Endodermal cell (in vitro differentiated cells): ENCODE results near the gene RSU1. TPM values are rescaled to one million over a fixed set of nuclear protein-coding genes. Genes with fewer than 3 reads are reported as not detected.
"Not testable (repeated sequence)": the region's sequence is repeated elsewhere in the genome, so short reads cannot be mapped to it uniquely, and the experiment has no call there.

Experiments
- DNase-seq: peaks from one replicate; pipeline ENCODE4 v3.0.0-alpha.2; 2017
- H3K27ac ChIP-seq: 2 replicates; pipeline ENCODE4 v1.5.1; 2013; ENCODE audit warnings: mild to moderate bottlenecking, low read depth, low read length, moderate library complexity
- H3K27me3 ChIP-seq: 2 replicates; pipeline ENCODE4 v1.6.1; 2013; ENCODE audit warnings: mild to moderate bottlenecking, low read length, moderate library complexity; ENCODE audit not compliant: insufficient read depth, control insufficient read depth, poor library complexity, severe bottlenecking
- H3K36me3 ChIP-seq: 2 replicates; pipeline ENCODE4 v1.7.0; 2013; ENCODE audit warnings: mild to moderate bottlenecking, low read length, moderate library complexity; ENCODE audit not compliant: control insufficient read depth, insufficient read depth
- H3K4me1 ChIP-seq: one replicate; pipeline ENCODE4 v1.7.0; 2013; ENCODE audit warnings: low read length; ENCODE audit not compliant: control insufficient read depth, insufficient read depth
- H3K4me3 ChIP-seq: 2 replicates; pipeline ENCODE4 v1.5.1; 2013; ENCODE audit warnings: mild to moderate bottlenecking, low read length, moderate library complexity
- H3K9ac ChIP-seq: 2 replicates; pipeline ENCODE4 v1.6.1; 2013; ENCODE audit warnings: mild to moderate bottlenecking, low read length, moderate library complexity; ENCODE audit not compliant: poor library complexity, severe bottlenecking; ENCODE audit errors: extremely low read depth
- H3K9me3 ChIP-seq: 2 replicates; pipeline ENCODE4 v1.6.1; 2013; ENCODE audit warnings: mild to moderate bottlenecking, low read length, moderate library complexity; ENCODE audit not compliant: control insufficient read depth
- H3K27ac Mint-ChIP-seq: 2 replicates; pipeline ENCODE4 v1.8.0; 2020; ENCODE audit warnings: mixed read lengths
- H3K27me3 Mint-ChIP-seq: 2 replicates; pipeline ENCODE4 v1.8.0; 2021; ENCODE audit warnings: mild to moderate bottlenecking, mixed read lengths; ENCODE audit not compliant: insufficient read depth
- H3K36me3 Mint-ChIP-seq: 2 replicates; pipeline ENCODE4 v1.8.0; 2020; ENCODE audit warnings: low read depth, mixed read lengths
- H3K4me1 Mint-ChIP-seq: 2 replicates; pipeline ENCODE4 v1.8.0; 2020; ENCODE audit warnings: mixed read lengths
- H3K4me3 Mint-ChIP-seq: 2 replicates; pipeline ENCODE4 v1.8.0; 2020; ENCODE audit warnings: mild to moderate bottlenecking, moderate library complexity, mixed read lengths
- H3K9me3 Mint-ChIP-seq: 2 replicates; pipeline ENCODE4 v1.8.0; 2020; ENCODE audit warnings: mild to moderate bottlenecking, mixed read lengths
- WGBS, 2 experiments: methylation state at CpG; one replicate each; pipeline versions ENCODE4 v1.1.5 to v1.1.7; 2013; ENCODE audit warnings: missing lambda C conversion rate in 2 of 2, mixed read lengths in 1 of 2; ENCODE audit not compliant: insufficient coverage in 1 of 2, insufficient read length in 1 of 2; 5-methylcytosine and 5-hydroxymethylcytosine counted together
- total RNA-seq, 2 donors: library from RNA; stranded (reverse); fragmentation: NEBNext Ultra II Directional in 1 of 2; extraction: Animal tissue kit (Norgen Biotek cat#: 25700) in 1 of 2; gene quantifications; 2 replicates in 1 of 2; 3 replicates in 1 of 2; pipeline ENCODE4 v1.2.1, GENCODE V29; 2021
- TF ChIP-seq, protein P1 (sequence below): fragments of 200-600 bp; sonication (generic); conservative IDR thresholded peaks from 2 replicates; pipeline ENCODE4 v1.5.0; 2021; ENCODE audit warnings: antibody characterized with exemption, mild to moderate bottlenecking

The RSU1 gene
- total RNA-seq, 2 donors from 2014 or later = 39.5 to 46.4 TPM

DNA sequence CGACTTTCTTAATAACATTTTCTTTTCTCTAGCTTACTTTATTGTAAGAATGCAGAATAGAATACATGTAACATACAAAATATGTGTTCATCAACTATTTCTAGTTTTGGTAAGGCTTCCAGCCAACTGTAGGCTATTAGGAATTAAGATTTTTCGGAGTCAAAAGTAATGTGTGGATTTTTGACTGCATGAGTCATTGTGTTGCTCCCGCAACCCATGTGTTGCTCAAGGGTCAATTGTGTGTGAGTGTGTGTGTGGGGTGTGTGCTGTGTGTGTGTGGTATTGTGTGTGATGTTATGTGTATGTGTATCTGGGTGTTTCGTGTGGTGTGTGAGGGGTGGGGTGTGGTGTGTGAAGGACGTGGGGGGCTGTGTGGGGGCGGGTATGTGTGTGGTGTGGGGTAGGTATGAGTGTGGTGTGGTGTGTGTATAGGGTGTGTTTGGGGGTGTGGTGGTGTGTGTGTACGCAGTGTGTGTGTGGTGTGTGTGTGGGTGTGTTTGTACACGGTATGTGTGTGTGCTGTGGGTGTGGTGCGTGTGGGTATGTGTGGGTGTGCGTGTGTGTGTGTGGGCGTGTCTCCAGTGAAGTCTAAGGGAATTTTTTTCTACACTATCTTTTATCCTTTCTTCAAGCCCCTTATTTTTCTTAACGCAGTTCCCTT, 60.5 kb downstream of the RSU1 start:
- TF ChIP-seq, protein P1, sequence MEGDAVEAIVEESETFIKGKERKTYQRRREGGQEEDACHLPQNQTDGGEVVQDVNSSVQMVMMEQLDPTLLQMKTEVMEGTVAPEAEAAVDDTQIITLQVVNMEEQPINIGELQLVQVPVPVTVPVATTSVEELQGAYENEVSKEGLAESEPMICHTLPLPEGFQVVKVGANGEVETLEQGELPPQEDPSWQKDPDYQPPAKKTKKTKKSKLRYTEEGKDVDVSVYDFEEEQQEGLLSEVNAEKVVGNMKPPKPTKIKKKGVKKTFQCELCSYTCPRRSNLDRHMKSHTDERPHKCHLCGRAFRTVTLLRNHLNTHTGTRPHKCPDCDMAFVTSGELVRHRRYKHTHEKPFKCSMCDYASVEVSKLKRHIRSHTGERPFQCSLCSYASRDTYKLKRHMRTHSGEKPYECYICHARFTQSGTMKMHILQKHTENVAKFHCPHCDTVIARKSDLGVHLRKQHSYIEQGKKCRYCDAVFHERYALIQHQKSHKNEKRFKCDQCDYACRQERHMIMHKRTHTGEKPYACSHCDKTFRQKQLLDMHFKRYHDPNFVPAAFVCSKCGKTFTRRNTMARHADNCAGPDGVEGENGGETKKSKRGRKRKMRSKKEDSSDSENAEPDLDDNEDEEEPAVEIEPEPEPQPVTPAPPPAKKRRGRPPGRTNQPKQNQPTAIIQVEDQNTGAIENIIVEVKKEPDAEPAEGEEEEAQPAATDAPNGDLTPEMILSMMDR = no peak
- no peaks in the 10 kb centered on the region for H3K4me1 Mint-ChIP-seq
- Histone ChIP-seq H3K27me3 (no peaks in the 10 kb centered on the region), H3K36me3 (peaks cover 16% of the 10 kb centered on the region), H3K9ac (no peak overlapping the region), H3K4me1 (no peaks in the 10 kb centered on the region), H3K27ac (no peak overlapping the region), H3K9me3 (peaks cover 7% of the 10 kb centered on the region), H3K4me3 (no peak overlapping the region)
- no peak for DNase-seq
- peaks cover 35% of the 10 kb centered on the region for H3K36me3 Mint-ChIP-seq
- H3K9me3 Mint-ChIP-seq = peaks cover 7% of the 10 kb centered on the region
- 94 to 100% methylated on average over 2 to 7 of the region's 12 CpGs for WGBS, 2 experiments
- no peak overlapping the region for H3K27ac Mint-ChIP-seq
- no peak overlapping the region for H3K4me3 Mint-ChIP-seq
- no peaks in the 10 kb centered on the region for H3K27me3 Mint-ChIP-seq

DNA sequence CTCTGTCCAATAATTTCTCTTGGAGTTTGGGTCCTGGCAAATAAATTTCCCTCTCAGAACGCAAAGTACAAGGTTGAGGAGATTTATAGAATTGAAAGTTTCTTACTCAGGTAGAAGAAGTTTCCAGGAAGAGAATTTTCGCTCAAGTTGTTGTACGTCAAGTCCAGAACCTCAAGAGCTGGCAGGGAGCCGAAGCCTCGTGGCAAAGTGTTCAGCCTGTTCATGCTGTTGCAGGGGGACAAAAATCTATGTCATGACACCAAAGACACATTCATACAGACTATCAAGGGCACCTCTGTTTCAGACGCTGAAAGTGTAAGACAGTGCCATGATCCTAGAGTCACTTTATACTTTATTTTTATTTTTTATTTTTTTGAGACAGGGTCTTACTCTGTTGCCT, 62.5 kb downstream of the RSU1 start:
- no peak for DNase-seq
- Mint-ChIP-seq H3K4me1 (no peaks in the 10 kb centered on the region), H3K36me3 (peaks cover 37% of the 10 kb centered on the region), H3K27me3 (no peaks in the 10 kb centered on the region), H3K9me3 (peaks cover 7% of the 10 kb centered on the region), H3K27ac (no peak overlapping the region), H3K4me3 (no peak overlapping the region)
- TF ChIP-seq, protein P1 = no peak
- H3K9ac ChIP-seq = no peak overlapping the region
- peaks cover 22% of the 10 kb centered on the region for H3K36me3 ChIP-seq
- no peaks in the 10 kb centered on the region for H3K4me1 ChIP-seq
- no peak overlapping the region for H3K4me3 ChIP-seq
- peaks cover 7% of the 10 kb centered on the region for H3K9me3 ChIP-seq
- no peaks in the 10 kb centered on the region for H3K27me3 ChIP-seq
- 81 to 91% methylated on average over 3 to 6 of the region's 6 CpGs for WGBS, 2 experiments
- no peak overlapping the region for H3K27ac ChIP-seq

DNA sequence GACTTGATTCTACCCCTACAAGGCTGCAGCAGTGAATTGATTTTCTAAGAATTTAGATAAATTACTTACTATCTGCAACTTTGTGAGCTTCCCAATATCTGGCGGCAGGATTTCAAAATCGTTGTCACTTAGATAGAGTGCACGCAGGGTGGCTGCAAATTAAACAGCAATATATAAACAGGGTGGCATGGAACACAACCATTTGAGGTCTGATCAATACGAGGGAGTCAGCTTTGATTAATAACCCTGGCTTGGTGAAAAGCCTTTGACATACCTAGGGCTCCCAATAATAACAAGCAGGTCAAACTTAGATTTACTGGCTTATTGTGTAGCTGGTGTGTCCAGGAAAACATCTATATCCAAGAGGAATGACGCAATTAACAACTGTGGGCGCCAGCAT, 64.4 kb downstream of the RSU1 start:
- H3K27me3 Mint-ChIP-seq, H3K9ac ChIP-seq, H3K4me1 ChIP-seq, DNase-seq, H3K4me1 Mint-ChIP-seq, H3K9me3 ChIP-seq, H3K27ac Mint-ChIP-seq, H3K4me3 ChIP-seq, H3K9me3 Mint-ChIP-seq, H3K4me3 Mint-ChIP-seq, H3K27me3 ChIP-seq, H3K27ac ChIP-seq: not testable (repeated sequence)
- H3K36me3 Mint-ChIP-seq = peaks cover 31% of the 10 kb centered on the region
- peaks cover 16% of the 10 kb centered on the region for H3K36me3 ChIP-seq
- WGBS, 2 experiments = 93 to 94% methylated on average over 6 of the region's 6 CpGs

- no peak overlapping the region for H3K27ac ChIP-seq
- 93% methylated on average over 4 of the region's 4 CpGs for WGBS, 2 experiments
- peaks cover 16% of the 10 kb centered on the region for H3K36me3 ChIP-seq
- Mint-ChIP-seq H3K9me3 (no peaks in the 10 kb centered on the region), H3K27ac (no peak overlapping the region), H3K27me3 (no peaks in the 10 kb centered on the region), H3K4me1 (no peaks in the 10 kb centered on the region), H3K36me3 (peaks cover 29% of the 10 kb centered on the region), H3K4me3 (no peak overlapping the region)
- H3K4me3 ChIP-seq = no peak overlapping the region
- no peaks in the 10 kb centered on the region for H3K9me3 ChIP-seq
- H3K9ac ChIP-seq = no peak overlapping the region
- H3K27me3 ChIP-seq = no peaks in the 10 kb centered on the region
- no peaks in the 10 kb centered on the region for H3K4me1 ChIP-seq
- no peak for DNase-seq
- TF ChIP-seq, protein P1 = no peak
Measured at GRCh38 chr10:16752099-16752498, 65.1 kb downstream of the RSU1 start.
